GM10847 (cell line): ENCODE measurements around the gene DPPA5.

Source experiments
- POLR2A ChIP-seq: IDR thresholded peaks from 2 replicates; pipeline ENCODE4 v1.6.1; 2011; ENCODE audit not compliant: insufficient read length; ENCODE audit errors: extremely low read depth

The DPPA5 gene, protein sequence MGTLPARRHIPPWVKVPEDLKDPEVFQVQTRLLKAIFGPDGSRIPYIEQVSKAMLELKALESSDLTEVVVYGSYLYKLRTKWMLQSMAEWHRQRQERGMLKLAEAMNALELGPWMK

DNA sequence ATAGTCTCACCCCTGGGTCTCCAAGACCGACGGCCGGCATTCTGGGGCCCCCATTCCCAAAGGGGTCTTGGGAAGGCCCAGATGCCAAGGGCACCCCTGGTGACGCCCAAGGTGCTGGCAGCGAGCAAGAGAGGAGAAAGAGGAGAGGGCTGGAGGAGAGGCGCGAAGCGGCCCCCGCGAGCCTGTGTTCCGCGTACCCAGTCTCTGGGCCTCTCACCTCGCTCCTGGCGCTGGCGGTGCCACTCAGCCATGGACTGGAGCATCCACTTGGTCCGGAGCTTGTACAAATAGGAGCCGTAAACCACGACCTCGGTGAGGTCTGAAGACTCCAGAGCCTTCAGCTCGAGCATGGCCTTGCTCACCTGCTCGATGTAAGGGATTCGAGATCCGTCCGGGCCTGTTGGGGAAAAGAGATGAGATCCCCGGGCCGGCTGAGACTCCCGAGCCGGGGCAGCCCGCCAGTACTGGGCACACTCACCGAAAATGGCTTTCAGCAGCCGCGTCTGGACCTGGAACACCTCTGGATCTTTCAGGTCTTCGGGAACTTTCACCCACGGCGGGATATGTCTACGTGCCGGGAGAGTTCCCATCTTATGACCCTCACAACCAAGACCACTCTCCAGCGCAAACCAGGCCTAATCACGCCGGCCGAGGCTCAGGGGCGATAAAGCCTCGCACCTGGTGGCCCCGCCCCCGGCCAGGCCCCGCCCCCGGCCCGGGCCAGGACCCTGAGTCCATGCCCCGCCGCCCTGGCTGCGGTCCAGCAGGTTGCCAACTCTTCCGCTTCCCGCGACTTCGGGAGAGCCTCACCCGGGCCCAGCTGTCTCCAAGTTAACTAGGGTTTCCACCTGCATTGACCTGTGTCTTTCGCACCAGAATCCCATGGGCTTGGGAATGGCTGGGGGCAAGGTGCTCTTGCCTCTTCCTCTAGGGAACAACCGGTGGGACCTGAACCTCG, at the start of gene DPPA5:
Gene DPPA5 (minus strand): TSS at position 641 of the 958 bp plus-strand sequence. CDS start 51 bp downstream, at position 590.
- TF ChIP-seq POLR2A, result no peak

DNA sequence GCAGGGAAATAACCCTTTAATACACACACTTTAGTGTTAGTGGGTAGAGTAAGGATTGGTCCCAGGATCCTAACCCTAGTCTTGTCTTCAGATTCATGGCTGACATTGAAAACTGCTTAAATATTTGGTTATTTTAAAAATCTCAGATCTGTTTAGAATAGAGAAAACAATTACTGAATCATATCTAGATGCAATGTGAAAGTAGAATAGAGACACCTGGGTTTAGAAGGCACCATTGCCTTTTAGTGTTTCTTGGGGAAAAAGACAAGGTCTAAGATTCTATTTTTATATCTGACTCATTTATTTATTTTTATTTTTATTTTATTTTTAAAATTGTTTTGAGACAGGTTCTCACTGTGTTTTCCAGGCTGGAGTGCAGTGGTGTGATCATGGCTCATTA, 46.6 kb upstream of the DPPA5 start:
- no peak for TF ChIP-seq POLR2A

DNA sequence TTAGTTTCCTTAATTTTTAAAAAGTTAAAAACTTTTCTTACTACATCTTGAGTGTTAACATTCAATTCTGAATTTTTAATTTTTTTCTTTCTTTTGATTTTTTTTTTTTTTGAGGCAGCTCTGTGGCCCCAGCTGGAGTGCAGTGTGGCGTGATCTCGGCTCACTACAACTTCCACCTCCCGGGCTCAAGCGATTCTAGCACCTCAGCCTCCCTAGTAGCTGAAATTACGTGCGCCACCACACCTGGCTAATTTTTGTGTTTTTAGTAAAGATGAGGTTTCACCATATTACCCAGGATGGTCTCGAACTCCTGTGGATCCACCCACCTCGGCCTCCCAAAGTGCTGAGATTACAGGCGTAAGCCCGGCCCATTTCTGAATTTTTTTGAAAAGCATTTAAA, 41.8 kb upstream of the DPPA5 start:
- no peak for TF ChIP-seq POLR2A

DNA sequence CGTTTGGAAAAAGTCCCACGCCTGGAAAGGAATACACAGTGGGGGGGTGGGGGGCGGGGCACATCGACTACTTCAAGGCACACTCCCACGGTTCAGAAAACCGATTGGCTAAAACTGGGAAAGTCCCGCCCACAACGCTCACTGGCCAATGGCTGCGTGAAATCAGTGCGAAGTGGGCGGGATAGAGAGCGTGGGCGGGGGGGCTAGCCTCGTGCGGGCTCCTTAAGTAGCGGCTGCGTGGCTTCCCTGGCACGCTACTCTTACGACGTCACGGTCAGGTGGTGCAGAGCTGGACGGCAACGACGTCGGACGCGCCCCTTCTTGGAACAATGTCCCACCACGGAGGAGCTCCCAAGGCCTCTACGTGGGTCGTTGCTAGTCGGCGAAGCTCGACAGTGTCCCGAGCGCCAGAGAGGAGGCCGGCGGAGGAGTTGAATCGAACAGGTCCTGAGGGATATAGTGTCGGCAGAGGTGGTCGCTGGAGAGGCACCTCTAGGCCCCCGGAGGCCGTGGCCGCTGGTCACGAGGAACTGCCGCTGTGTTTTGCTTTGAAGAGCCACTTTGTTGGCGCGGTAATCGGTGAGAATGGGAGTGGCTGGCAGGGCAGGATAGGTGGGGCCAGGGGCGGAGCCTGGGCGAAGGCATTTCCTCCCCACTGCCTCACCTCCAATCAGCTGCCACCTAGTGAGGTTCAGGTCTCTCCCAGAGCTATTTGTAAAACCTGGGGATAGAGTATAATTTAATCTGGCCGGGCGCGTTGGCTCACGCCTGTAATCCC, 40.7 kb upstream of the DPPA5 start, which contains the start of gene DDX43:
Gene DDX43 (plus strand): TSS at position 252 of the 778 bp plus-strand sequence. CDS start 78 bp downstream, at position 330.
- TF ChIP-seq POLR2A, result no peak

DNA sequence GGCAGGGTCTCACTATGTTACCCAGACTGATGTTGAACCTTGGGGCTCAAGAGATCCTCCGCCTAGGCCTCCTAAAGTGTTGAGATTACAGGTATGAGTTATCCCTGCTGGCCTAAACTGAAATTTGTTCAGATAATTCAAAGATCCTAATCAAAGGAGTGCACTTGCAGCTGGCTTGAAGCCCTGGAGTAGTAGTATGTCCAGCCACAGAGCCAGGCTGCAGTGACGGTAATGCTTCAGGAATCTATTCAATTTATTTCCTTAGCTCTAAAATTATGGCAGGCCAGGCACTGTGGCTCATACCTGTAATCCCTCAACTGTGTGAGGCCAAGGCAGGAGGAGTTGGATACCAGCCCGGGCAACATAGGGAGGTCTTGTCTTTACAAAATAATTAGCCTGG, 39.2 kb upstream of the DPPA5 start:
- TF ChIP-seq POLR2A, result no peak

DNA sequence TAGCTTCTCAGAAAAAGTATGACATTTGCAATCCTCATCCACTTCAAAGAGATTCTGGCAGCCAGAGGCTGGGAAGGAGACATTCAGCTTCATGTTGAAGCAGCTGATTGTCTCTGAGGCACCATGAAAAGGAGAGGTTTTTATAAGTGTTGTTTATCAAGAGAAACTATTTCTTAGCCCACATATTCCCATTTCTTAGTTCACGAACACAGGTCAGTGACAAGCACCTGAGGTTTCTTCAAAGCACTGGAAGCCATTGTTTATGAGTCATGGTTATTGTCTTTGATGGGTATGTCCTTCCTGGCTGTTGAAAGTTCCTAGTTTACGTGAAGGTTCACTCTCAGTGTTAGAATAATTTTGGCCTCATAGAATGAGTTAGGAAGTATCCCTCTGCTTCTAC, 37.6 kb upstream of the DPPA5 start:
- no peak for TF ChIP-seq POLR2A

DNA sequence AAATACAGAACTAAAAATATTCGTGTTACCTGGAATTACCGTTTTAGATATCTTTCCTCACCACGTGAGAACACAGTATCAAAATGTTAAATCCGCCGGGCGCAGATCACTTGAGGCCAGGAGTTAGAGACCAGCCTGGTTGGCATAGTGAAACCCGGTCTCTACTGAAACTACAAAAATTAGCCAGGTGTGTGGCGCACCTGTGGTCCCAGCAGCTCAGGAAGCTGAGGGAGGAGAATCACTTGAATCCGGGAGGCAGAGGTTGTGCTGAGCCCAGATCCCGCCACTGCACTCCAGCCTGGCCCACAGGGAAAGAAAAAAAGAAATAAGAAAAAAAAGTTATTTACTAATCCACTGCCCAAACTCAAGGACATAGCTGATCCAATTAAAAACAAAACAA, 35.8 kb upstream of the DPPA5 start:
- no peak for TF ChIP-seq POLR2A

DNA sequence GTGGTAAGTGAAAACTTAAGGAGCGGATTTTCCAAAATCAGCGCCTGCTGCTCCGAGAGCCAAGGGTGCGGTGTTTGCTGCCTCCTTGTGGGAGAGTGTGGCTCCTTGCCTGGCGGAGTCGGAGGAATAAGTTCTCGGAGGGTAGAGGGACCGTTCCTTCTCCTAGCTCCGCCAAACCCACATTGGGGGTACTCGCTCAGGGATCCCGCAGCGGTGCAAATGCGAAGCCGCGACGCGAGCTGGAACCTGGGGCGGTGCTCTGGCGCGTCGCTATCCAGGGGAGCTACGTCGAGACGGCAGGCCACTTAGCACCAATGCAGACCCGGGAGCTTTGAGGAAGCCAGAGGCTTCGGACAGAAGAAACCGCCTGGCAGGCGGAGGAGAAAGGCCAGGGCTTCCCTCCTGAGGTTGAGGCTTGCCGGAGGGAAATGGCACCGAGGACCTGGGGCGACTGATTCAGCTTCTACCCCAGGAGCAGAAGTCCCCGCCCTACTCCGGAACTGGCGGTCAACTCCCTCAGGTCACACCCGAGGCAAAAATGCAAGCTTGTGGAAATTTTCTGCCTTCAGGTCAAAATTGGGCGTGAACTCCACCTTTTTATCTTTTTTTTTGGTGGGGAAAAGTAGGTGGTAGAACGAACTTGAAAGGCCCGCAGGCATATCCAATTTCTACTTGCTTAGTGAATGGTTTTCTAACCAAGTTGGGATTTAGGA, 34.9 kb upstream of the DPPA5 start:
- no peak for TF ChIP-seq POLR2A

DNA sequence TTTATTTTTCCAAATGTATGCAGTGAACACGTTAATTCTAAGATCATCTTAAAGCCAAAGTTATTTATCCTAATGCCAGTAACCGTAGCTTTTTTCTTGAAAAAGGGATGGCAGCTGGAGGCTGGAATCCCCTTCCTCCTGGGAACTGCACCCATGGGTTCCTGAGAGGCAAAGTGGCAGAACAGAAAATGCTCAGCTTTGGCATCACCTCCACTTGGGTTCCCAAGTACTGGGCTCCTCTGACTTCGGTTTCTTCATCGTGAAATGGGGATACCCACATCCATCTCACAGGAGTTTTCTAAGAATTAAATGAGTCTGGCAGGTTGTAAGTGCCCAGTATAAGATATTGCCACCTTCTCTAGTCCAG, 34.3 kb upstream of the DPPA5 start:
- no peak for TF ChIP-seq POLR2A

DNA sequence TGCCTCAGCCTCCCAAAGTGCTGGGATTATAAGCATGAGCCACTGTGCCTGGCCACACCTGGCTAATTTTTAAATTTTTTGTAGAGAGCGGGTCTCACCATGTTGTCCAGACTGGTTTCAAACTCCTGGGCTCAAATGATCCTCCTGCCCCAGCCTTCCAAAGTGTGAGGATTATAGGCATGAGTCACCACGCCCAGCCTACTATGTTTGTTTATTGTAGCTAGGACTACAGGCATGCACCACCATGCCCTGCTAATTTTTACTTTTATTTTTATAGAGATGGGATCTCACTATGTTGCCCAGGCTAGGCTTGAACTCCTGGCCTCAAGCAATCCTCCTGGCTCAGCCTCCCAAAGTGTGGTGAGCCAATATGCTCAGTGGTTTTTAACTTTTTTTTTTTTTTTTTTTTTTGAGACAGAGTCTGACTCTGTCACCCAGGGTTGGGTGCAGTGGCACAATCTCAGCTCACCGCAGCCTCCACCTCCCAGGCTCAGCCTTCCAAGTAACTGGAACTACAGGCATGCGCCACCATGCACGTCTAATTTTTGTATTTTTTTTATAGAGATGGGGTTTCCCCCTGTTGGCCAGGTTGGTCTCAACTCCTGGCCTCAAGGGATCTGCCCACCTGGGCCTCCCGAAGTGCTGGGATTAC, 28.5 kb upstream of the DPPA5 start:
- TF ChIP-seq POLR2A, result no peak

DNA sequence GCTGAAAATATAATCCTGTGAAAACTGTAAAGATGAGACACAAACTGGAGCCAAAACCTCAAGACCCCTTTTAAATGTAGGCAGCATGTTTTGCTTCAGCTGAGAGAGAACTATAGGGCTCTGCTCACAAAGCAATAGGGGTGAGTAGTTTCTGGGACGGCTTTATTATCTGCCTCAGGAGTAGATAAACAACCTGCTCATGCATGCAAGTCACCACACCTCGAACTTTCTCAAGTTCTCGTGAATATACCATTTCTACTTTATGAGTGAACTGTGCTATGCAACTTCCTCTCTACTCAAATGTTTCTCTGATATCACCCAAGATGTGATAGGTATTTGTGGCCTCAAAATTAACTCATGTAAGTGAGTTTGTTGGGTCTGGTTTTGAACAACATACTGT, 23.1 kb upstream of the DPPA5 start:
- TF ChIP-seq POLR2A, result no peak

DNA sequence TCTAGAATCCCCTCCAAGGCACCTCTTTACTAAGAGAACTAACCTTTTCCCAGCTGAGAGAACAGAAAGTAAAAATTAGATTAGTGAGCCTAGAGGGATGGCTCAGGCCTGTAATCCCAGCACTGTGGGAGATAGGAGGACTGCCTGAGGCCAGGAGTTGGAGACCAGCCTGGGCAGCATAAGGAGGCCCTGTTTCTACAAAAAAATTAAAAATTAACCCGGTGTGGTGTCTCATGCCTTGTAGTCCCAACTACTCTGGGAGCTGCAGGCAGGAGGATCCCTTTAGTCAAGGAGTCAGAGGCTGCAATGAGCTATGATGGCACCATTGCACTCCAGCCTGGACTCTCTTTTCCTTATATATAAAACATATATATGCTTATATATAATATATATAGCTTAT, 21.1 kb upstream of the DPPA5 start:
- TF ChIP-seq POLR2A, result no peak

DNA sequence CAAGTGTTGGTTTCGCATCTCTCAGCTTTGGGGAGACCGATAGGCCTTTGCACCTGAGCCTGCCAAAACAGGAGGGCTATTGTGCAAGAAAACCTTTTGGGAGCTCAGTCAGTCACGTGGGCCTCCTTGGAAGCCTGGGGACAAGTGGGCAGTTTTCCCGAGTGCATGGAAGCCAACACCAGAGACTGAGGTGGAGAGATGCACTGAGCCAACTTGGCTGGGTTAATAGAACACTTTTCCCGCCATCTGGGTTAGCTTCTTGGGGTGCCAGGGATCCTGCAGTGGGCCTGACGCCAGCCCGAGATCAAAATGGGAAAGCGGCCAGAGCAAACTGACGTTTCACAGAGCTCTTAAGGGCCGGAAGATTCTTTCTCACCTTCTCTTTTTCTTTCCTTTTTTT, 18.4 kb upstream of the DPPA5 start:
- TF ChIP-seq POLR2A, result no peak

DNA sequence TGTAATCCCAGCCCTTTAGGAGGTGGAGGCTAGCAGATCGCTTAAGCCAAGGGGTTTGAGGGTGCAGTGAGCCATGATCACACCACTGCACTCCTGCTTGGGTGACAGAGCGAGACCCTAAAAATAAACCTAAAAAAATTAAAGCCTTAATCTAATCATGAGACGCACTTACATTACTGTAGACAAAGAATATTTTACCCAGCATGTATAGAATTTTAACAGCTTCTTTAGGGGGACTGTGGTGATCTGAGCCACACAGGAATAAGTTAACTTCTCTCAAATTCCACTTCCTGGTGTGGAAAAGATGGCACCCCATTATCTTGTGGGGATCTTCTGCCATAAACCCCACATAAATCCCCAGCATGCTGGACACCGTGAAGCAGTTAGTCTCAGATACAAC, 17.9 kb upstream of the DPPA5 start:
- TF ChIP-seq POLR2A, result no peak

DNA sequence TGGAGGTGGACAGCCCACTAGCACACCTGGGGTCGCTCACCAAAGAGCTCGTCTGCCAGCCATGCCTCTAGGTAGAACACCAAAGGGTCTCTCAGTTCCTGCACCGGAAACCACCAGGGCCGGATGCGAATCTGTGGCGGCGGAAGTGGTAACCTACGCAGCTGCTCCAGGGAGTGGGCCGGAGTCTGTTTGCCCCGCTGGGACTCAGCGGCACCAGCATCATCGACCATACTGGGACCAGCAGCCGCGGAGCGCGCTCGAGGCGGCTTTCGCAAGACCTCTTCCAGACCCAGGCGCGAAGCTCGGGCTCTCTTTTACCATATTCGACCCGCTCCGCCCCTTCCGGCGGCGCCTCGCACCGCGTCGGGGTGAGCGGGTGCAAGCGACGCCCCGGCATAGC, 15.5 kb upstream of the DPPA5 start, which contains the start of gene OOEP:
Gene OOEP (minus strand): TSS at position 335 of the 400 bp plus-strand sequence. CDS start 105 bp downstream, at position 230.
- TF ChIP-seq POLR2A, result no peak
